PC-9 (cell line): Measurements from ENCODE around the gene AKR7A2.

Source experiments
- EZH2 ChIP-seq: fragments of 200-600 bp; sonication (generic); IDR thresholded peaks from 2 replicates; pipeline ENCODE4 v1.8.0; 2017; ENCODE audit warnings: antibody characterized with exemption, low read depth
- TF ChIP-seq, protein P1 (sequence below): fragments of 200-600 bp; sonication (generic); conservative IDR thresholded peaks from 2 replicates; pipeline ENCODE4 v1.6.1; 2017; ENCODE audit warnings: mixed run types, antibody characterized with exemption, mild to moderate bottlenecking, moderate library complexity

DNA sequence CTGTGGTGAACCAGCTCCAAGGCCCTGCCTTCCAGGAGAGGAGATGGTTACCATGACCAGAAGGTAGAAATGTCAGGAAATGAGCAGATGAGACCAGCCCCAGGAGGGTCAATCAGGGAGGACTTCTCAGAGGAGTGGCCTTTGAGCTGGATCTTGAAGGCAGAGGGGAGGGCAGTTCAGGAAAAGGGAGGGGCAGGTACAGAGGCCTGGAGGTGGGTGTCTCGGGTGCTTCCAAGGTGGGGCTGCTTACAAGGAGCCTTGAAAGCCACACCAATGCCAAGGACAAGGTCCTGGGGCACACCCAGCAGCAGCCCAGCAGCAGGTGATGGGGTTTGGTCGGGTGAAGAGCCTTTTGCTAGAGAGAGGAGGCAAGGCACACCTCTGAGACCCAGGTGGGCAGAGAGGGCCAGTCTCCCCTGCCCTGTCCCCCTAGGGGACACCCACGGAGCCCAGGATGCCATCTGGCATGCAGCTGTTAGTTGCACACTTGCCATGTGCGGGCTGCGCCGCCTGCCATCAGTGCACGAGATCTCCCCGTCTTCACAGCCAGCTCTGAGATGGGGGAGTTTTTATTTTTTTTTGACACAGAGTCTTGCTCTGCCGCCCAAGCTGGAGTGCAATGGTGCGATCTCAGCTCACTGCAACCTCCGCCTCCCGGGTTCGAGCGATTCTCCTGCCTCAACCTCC lies 18.6 kb upstream of the AKR7A2 start:
- TF ChIP-seq, protein P1, sequence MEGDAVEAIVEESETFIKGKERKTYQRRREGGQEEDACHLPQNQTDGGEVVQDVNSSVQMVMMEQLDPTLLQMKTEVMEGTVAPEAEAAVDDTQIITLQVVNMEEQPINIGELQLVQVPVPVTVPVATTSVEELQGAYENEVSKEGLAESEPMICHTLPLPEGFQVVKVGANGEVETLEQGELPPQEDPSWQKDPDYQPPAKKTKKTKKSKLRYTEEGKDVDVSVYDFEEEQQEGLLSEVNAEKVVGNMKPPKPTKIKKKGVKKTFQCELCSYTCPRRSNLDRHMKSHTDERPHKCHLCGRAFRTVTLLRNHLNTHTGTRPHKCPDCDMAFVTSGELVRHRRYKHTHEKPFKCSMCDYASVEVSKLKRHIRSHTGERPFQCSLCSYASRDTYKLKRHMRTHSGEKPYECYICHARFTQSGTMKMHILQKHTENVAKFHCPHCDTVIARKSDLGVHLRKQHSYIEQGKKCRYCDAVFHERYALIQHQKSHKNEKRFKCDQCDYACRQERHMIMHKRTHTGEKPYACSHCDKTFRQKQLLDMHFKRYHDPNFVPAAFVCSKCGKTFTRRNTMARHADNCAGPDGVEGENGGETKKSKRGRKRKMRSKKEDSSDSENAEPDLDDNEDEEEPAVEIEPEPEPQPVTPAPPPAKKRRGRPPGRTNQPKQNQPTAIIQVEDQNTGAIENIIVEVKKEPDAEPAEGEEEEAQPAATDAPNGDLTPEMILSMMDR, result no peak
- no peak for TF ChIP-seq EZH2
